ENCODE results near the gene RHOBTB1.

Gene RHOBTB1

DNA sequence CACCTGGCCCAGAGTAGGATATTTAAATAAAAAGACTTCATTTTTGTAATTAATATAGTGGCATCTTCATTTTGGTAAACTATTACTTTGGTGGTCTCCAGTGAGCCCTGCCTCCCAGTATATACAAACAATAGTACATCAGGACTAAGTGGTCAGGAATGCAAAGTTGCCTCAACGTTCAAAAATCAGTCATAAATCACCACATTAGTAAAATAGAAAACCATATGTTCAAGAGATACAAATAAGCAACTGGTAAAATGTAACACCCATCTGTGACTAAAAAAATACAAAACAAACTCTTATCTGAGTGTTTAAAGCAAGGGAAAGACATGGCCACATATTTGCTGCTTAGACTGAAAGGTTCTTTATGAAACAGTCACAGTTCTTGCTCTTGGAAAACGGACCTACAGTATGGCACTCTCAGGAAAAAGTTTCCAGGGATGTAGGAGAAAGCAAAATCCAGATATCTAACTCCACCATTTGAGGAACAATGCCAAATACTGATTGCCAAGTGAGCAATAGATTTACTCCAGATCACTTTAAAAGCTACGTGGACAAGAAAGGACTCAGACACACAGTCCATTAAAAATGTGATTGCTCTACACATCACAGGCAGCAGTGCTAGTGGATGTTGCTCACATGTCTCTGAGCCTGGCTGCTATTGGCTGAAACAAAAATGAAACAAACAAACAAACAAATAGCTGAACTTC lies 15.1 kb upstream of the RHOBTB1 start:
- peak; percentile 76 for DNase-seq (ENCODE audit: low read depth)
- no peak overlapping the region for H3K4me3 ChIP-seq (ENCODE audit: control insufficient read depth, low read depth, low read length)
- TF ChIP-seq, protein P1, sequence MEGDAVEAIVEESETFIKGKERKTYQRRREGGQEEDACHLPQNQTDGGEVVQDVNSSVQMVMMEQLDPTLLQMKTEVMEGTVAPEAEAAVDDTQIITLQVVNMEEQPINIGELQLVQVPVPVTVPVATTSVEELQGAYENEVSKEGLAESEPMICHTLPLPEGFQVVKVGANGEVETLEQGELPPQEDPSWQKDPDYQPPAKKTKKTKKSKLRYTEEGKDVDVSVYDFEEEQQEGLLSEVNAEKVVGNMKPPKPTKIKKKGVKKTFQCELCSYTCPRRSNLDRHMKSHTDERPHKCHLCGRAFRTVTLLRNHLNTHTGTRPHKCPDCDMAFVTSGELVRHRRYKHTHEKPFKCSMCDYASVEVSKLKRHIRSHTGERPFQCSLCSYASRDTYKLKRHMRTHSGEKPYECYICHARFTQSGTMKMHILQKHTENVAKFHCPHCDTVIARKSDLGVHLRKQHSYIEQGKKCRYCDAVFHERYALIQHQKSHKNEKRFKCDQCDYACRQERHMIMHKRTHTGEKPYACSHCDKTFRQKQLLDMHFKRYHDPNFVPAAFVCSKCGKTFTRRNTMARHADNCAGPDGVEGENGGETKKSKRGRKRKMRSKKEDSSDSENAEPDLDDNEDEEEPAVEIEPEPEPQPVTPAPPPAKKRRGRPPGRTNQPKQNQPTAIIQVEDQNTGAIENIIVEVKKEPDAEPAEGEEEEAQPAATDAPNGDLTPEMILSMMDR (conservative IDR thresholded peaks at IDR 0.05; ENCODE audit: control insufficient read depth, insufficient read depth, low read depth, low read length), result no peak

DNA sequence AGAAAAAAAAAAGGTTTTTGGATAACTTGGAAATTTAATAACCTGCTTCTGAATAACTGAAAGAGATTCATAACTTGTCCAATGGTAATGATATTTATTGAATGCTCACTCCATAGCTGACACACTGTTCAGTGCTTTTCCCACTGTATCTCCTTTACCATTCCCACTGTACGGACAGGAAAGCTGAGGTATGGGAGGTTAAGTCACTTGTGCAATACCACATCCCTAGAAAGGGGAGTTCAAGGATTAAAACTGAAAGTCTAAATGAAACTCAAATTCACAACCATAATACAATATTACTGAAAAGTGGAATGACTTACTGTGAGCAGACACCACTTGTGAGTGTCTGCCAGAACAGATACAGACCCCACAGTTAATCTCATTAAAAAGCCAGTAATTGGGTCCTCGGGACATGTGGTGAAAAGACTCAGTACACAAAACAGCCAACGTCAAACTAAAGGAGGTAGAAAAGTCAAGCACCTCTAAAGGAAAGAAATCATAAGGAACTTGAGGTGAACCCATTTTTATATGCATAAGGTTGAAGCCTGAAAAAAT lies 13.8 kb upstream of the RHOBTB1 start:
- no peak for DNase-seq (ENCODE audit: low read depth)
- TF ChIP-seq, protein P1 (conservative IDR thresholded peaks at IDR 0.05; ENCODE audit: control insufficient read depth, insufficient read depth, low read depth, low read length), result no peak
- no peak overlapping the region for H3K4me3 ChIP-seq (ENCODE audit: control insufficient read depth, low read depth, low read length)

DNA sequence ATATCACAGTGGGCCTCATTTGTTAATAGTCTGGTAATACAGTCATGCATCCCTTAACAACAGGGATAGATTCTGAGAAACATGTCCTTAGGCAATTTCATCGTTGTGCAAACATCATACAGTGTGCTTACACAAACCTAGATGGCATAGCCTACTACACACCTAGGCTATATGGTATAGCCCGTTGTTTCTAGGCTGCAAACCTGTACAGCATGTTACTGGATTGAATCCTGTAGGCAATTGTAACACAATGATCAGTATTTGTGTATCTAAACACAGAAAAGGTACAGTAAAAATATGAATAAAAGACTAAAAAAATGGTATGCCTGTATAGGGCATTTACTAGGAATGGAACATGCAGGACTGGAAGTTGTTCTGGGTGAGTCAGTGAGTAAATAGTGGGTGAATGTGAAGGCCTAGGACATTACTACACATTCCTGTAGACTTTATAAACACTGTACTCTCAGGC lies 12.0 kb upstream of the RHOBTB1 start:
- TF ChIP-seq, protein P1 (conservative IDR thresholded peaks at IDR 0.05; ENCODE audit: control insufficient read depth, insufficient read depth, low read depth, low read length), result no peak
- peak; percentile 71 for DNase-seq (ENCODE audit: low read depth)
- no peak overlapping the region for H3K4me3 ChIP-seq (ENCODE audit: control insufficient read depth, low read depth, low read length)

DNA sequence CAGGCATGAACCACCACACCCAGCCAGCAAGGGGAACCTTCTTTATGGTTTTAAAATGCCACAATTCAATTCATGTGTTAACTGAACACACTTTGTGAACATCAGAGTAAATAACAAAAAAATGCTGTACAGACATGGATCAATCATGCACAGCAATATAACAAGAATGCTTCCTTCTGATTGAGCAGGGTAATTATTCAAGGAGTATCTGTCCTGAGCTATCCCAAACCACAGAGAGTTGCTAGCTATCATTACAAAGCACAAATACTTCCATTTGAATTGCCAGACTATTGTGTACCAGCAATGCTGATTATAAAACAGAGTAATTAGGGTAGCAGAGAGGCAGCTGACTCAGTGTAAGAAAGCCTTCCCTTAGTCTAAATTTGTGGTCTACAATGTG lies 11.3 kb upstream of the RHOBTB1 start:
- TF ChIP-seq, protein P1 (conservative IDR thresholded peaks at IDR 0.05; ENCODE audit: control insufficient read depth, insufficient read depth, low read depth, low read length), result no peak
- no peak overlapping the region for H3K4me3 ChIP-seq (ENCODE audit: control insufficient read depth, low read depth, low read length)
- DNase-seq (ENCODE audit: low read depth), result no peak

DNA sequence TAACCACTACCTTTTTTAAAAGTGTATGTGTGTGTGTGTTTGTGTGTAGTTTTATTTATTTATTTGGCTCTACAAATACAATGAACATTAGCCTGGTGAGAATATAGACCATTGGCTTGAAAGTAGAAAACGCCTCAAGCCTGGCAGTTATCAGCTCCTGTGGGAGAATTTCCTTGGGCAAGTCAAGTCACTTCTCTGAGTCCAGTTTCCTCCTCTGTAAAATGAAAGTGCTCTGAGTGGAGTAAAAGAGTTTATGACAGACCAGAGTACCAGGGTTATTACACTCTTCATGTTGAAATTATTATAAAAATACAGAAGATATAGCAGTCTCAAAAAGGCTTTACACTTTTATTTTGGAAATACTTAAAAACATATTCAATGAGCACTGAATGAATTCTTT lies 10.1 kb upstream of the RHOBTB1 start:
- TF ChIP-seq, protein P1 (conservative IDR thresholded peaks at IDR 0.05; ENCODE audit: control insufficient read depth, insufficient read depth, low read depth, low read length), result no peak
- H3K4me3 ChIP-seq (ENCODE audit: control insufficient read depth, low read depth, low read length), result no peak overlapping the region
- no peak for DNase-seq (ENCODE audit: low read depth)

DNA sequence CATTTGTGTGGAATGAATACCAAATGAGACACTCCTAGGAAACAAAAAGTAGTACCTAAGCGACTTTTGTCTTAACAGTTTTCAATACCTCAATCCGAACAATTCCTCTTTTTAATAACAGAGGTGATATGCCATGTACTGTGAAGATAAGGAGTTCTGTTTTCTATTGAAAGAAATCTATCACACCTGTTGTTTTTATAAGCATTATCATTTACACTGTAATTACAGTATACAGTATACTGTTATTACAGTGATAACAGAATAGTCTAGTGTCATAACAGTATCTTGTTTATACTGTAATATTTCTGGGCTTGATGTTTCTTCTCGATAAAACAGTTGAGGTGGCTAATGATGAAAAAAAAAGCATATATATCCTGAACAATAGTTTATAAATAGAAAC lies 9.4 kb upstream of the RHOBTB1 start:
- DNase-seq (ENCODE audit: low read depth), result no peak
- no peak overlapping the region for H3K4me3 ChIP-seq (ENCODE audit: control insufficient read depth, low read depth, low read length)
- TF ChIP-seq, protein P1 (conservative IDR thresholded peaks at IDR 0.05; ENCODE audit: control insufficient read depth, insufficient read depth, low read depth, low read length), result no peak
